ENCODE measurements around the gene DHX16. TPM values are rescaled to one million over a fixed set of nuclear protein-coding genes. Genes with fewer than 3 reads are reported as not detected.

The DHX16 gene
- total and polyA plus RNA-seq, 2 of the 8 experiments (the other 6 are each of a cell fraction or from before 2014, with no cell fraction given), result 27.4 to 44.4 TPM

DNA sequence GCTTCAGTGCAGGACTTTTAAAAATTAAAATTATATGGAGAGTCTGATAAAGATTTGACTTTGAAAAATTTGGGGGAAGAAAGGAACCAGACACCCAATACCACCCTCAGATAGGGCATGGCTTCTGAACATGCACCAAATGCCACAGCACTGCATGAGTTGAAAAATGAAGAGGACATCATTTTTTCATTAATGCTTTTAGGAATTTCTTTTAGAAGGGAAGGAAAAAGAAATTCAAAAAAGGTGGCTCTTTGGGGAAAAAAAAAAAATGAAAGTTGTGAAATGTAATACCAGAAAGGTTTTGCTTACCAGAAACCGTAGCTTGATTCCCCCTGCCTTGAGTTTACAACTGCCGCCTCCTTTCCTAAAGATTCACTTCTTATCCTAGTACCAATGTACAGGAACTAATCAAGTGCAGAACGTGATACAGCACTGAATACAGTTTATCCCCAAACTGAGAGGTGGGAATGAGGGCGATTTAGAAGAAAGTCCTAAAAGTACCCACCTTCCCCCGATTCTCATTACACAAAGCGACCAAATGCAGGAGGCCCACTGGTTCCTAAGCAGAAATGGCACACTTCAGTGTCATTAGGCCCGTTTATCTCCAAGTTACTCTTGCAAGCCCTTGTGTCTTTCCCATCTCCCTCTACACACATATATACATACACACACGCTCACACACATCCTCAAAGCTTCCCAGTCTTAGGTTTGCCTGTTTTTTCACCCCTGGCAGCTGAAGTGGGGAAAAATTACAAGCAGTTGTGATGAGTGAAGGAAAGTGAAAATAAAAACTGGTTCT, 58.6 kb downstream of the DHX16 start:
- CTCF ChIA-PET (ENCODE audit: partially characterized antibody), result interaction anchor here (0.6 to 2.4 kb wide), 7 partner anchors 9 to 27 kb away, joined by 3 to 17 read pairs (median 3); no protein-coding TSS in a partner anchor
- no peak overlapping the region for H4K5ac ChIP-seq (ENCODE audit: insufficient read length, low read depth, low read length)
- H3K4me1 ChIP-seq (replicated peaks in 1 of 4; ENCODE audit: control insufficient read depth in 3 of 4, insufficient read depth in 4 of 4, low read length in 3 of 4), result peaks cover 0 to 6% (median 4%) of the 10 kb centered on the region in 4 experiments; a peak in 4 of 7 replicates
- no peak overlapping the region for H2BK15ac ChIP-seq (ENCODE audit: low read length)
- peak overlapping the region; percentile 53; the same call in 1 of the 2 replicates for H2BK5ac ChIP-seq (ENCODE audit: low read depth, low read length)
- no peak overlapping the region for H2BK120ac ChIP-seq (replicated peaks; ENCODE audit: low read depth, low read length)
- no peak for TF ChIP-seq SP1 (IDR thresholded peaks at IDR 0.05; ENCODE audit: low read depth, low read length)
- TF ChIP-seq POLR2A (IDR thresholded peaks at IDR 0.05; ENCODE audit: control extremely low read depth in 1 of 2, low read depth in 2 of 2, low read length in 2 of 2), result peak in 1 of 2 experiments; percentile 59; a peak in 2 of 3 replicates
- peak; percentile 24; the same call in 1 of the 2 replicates for TF ChIP-seq CHD2 (IDR thresholded peaks at IDR 0.05; ENCODE audit: low read length)
- TF ChIP-seq POLR2AphosphoS5 (IDR thresholded peaks at IDR 0.05; ENCODE audit: low read depth, low read length), result peak; percentile 81
- peak; percentile 19; the same call in 1 of the 2 replicates for TF ChIP-seq CHD1 (IDR thresholded peaks at IDR 0.05; ENCODE audit: low read depth, low read length)
- H3K79me2 ChIP-seq (ENCODE audit: control insufficient read depth in 1 of 2, insufficient read depth in 2 of 2, low read length in 2 of 2), result peaks cover 4 to 72% of the 10 kb centered on the region in 2 experiments; a peak in 3 of 4 replicates
- POLR2A ChIA-PET (ENCODE audit: partially characterized antibody), result interaction anchor here (0.6 to 4.8 kb wide), 45 partner anchors 10 to 551 kb away, joined by 3 to 443 read pairs (median 6); partner anchors contain the start of genes ABCF1, ATAT1, C6orf136 and DHX16
- peaks cover 6 to 48% (median 19%) of the 10 kb centered on the region in 4 experiments for H3K36me3 ChIP-seq (ENCODE audit: control insufficient read depth in 2 of 4, insufficient read depth in 4 of 4, low read length in 3 of 4)
- H3K4me2 ChIP-seq (ENCODE audit: insufficient read depth in 1 of 2, low read depth in 2 of 2, low read length in 2 of 2), result peak overlapping the region; percentile 96 to 98
- no peak overlapping the region for H4K91ac ChIP-seq (replicated peaks; ENCODE audit: insufficient read length, low read length)
- H3K4me3 ChIP-seq (ENCODE audit: extremely low read depth in 1 of 4, insufficient read depth in 2 of 4, low read depth in 3 of 4, low read length in 4 of 4), result peak overlapping the region; percentile 31 to 90 (median 44); a peak in 7 of 8 replicates
- no peaks in the 10 kb centered on the region for H3K9me3 ChIP-seq (ENCODE audit: insufficient read depth in 2 of 2, low read depth in 1 of 2, low read length in 1 of 2)
- peak overlapping the region in 3 of 4 experiments; percentile 58 to 100 (median 59); a peak in 6 of 7 replicates for H3K9ac ChIP-seq (replicated peaks in 1 of 4; ENCODE audit: extremely low read depth in 1 of 4, low read depth in 3 of 4, low read length in 3 of 4)
- no peak overlapping the region for H2AFZ ChIP-seq (ENCODE audit: low read length)
- H3K27ac ChIP-seq (ENCODE audit: low read depth, low read length), result peak overlapping the region; percentile 98
- peaks cover 11% of the 10 kb centered on the region; the same call in 1 of the 2 replicates for H3K79me1 ChIP-seq (ENCODE audit: low read depth, low read length)
- H3K27me3 ChIP-seq (replicated peaks in 1 of 4; ENCODE audit: control insufficient read depth in 3 of 4, extremely low read depth in 1 of 4, insufficient read depth in 3 of 4, low read length in 3 of 4), result no peaks in the 10 kb centered on the region
- peaks cover 14% of the 10 kb centered on the region for H3K23me2 ChIP-seq (ENCODE audit: low read depth, low read length)
- no peak overlapping the region for H2BK20ac ChIP-seq (ENCODE audit: low read length)
- FAIRE-seq, result no peak
- peaks cover 1 to 4% of the 10 kb centered on the region in 2 experiments for H4K20me1 ChIP-seq (replicated peaks in 1 of 2; ENCODE audit: control insufficient read depth in 1 of 2, insufficient read depth in 2 of 2, low read length in 2 of 2)
- H3K18ac ChIP-seq (ENCODE audit: extremely low read depth, low read length), result peak overlapping the region; percentile 34; the same call in 1 of the 2 replicates
- peak overlapping the region; percentile 35; the same call in 1 of the 2 replicates for H2BK12ac ChIP-seq (ENCODE audit: low read depth, low read length)
- H3K14ac ChIP-seq (ENCODE audit: insufficient read length), result no peak overlapping the region
- DNase-seq (ENCODE audit: low read depth in 1 of 2, low spot score in 2 of 2), result no peak
- H2AK5ac ChIP-seq (ENCODE audit: low read depth, low read length), result 0 out of 2 replicates have a peak overlapping the region, but pooled peaks have one; percentile 34
- H4K8ac ChIP-seq (ENCODE audit: extremely low read depth, insufficient read depth, low read length), result no peak overlapping the region
- no peak overlapping the region for H3K23ac ChIP-seq (ENCODE audit: insufficient read length)
- H3K56ac ChIP-seq (replicated peaks; ENCODE audit: insufficient read length, low read depth, low read length), result no peak overlapping the region
- WGBS, 2 experiments (ENCODE audit: extremely low coverage in 1 of 2, insufficient coverage in 1 of 2, insufficient read length in 1 of 2, insufficient replicate concordance in 2 of 2, low coverage in 1 of 2, low lambda C conversion rate in 2 of 2, missing lambda C conversion rate in 1 of 2), result 72% methylated on average over 8 of the region's 8 CpGs; no CpG with 5 or more reads in 1 of the 2 experiments
- no peak overlapping the region for H3K4ac ChIP-seq (replicated peaks; ENCODE audit: insufficient read length, low read depth, low read length)

Data from H1 (cell line).